Activated CD4-positive, alpha-beta T cell treated with anti-CD3 and anti-CD28 coated beads for 36 hours (primary cell): ENCODE results near the gene SHROOM4. TPM values are rescaled to one million over a fixed set of nuclear protein-coding genes. Genes with fewer than 3 reads are reported as not detected.

ENCODE experiments used
- ATAC-seq: fragments of 200-7000 bp; cut with Tn5 transposase; one replicate; pipeline ENCODE4 v1.10.0; 2021; ENCODE audit warnings: mild to moderate bottlenecking, moderate library complexity
- CTCF ChIA-PET: fragments of 350-600 bp; sonication (Branson Sonifier 250); formaldehyde crosslinking; loops from one replicate; lab custom pipeline; 2021; ENCODE audit warnings: antibody characterized with exemption; lab: Charles Lee
- POLR2A ChIA-PET: fragments of 350-600 bp; sonication (Branson Sonifier 250); formaldehyde crosslinking; loops from one replicate; lab custom pipeline; 2021; ENCODE audit warnings: antibody characterized with exemption, inconsistent platforms; lab: Charles Lee
- DNase-seq: peaks from one replicate; pipeline ENCODE4 v3.0.0-alpha.2; 2020
- H3K27ac Mint-ChIP-seq: one replicate; pipeline ENCODE4 v1.8.0; 2021; ENCODE audit warnings: mixed read lengths
- H3K27me3 Mint-ChIP-seq: one replicate; pipeline ENCODE4 v1.8.0; 2021; ENCODE audit warnings: mixed read lengths
- H3K36me3 Mint-ChIP-seq: one replicate; pipeline ENCODE4 v1.8.0; 2021; ENCODE audit warnings: low read depth, mixed read lengths
- H3K4me1 Mint-ChIP-seq: one replicate; pipeline ENCODE4 v1.8.0; 2021; ENCODE audit warnings: mixed read lengths
- H3K4me3 Mint-ChIP-seq: one replicate; pipeline ENCODE4 v1.8.0; 2021; ENCODE audit warnings: mild to moderate bottlenecking, moderate library complexity, mixed read lengths
- H3K9me3 Mint-ChIP-seq: one replicate; pipeline ENCODE4 v1.8.0; 2021; ENCODE audit warnings: low read depth, mixed read lengths
- intact Hi-C, 2 experiments: fragments of 100-400 bp; cut with DNase I in 1 of 2; cut with micrococcal nuclease in 1 of 2; formaldehyde crosslinking; loops; one replicate each; pipeline versions ENCODE4 v1.14.2 to v1.15.1; 2022 to 2024; cut with DNase I, micrococcal nuclease
- total RNA-seq, 2 experiments: library from RNA; stranded (reverse); gene quantifications; one replicate each; pipeline ENCODE4 v1.2.3, GENCODE V29; 2021

Gene SHROOM4
- total RNA-seq, 2 experiments from 2014 or later = not detected

DNA sequence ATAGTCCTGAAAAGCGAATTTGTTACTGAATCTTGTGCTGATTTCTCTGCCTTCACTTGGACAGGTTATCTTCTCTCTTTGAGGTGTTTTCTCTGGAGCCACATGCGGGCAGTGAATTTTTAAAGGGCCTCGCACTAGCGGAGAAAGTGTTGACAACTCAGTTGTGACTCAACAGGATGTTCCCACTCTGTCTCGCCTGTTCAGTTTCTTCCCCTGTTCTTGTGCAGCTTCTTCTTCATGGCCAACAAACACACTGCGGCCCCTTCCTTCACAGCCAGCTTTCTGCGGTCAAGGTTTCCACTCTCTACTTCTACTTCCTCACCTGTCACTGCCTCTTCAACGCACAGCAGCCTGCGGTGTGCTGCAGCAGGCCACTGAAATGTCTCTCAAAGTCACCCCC is 1.1 kb upstream of the SHROOM4 start:
- no peak overlapping the region for H3K4me3 Mint-ChIP-seq
- no peak overlapping the region for H3K27ac Mint-ChIP-seq
- H3K4me1 Mint-ChIP-seq = peaks cover 7% of the 10 kb centered on the region
- H3K9me3 Mint-ChIP-seq = no peaks in the 10 kb centered on the region
- DNase-seq = no peak
- POLR2A ChIA-PET = no interaction called here
- peaks cover 27% of the 10 kb centered on the region for H3K27me3 Mint-ChIP-seq
- CTCF ChIA-PET = no interaction called here
- H3K36me3 Mint-ChIP-seq = no peaks in the 10 kb centered on the region
- ATAC-seq = no peak
- intact Hi-C loops = no loop called here

DNA sequence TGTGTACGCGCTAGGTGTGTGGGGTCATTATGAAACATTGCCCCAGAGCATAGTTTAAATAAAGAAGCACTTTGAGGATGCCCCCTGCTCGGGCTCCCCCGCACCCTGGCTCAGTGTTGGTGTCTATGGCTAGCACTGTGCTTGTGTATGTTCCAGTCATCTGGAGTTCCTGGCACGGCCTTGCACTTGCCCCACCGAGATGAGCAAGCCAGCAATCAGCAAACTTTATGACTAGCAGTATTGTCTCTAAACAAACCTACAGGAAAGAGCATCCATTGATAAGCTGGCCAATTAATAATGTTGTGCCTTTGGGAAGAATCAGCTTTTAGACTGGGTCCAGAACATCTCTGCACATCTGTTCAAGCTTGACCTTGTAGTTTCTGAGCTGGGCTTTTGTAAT is 707 bp upstream of the SHROOM4 start:
- intact Hi-C loops = no loop called here
- Mint-ChIP-seq H3K27ac (no peak overlapping the region), H3K9me3 (no peaks in the 10 kb centered on the region), H3K4me3 (no peak overlapping the region), H3K36me3 (no peaks in the 10 kb centered on the region), H3K4me1 (peaks cover 7% of the 10 kb centered on the region), H3K27me3 (peaks cover 28% of the 10 kb centered on the region)
- ATAC-seq (no peak), DNase-seq (no peak)
- POLR2A ChIA-PET = no interaction called here
- CTCF ChIA-PET = no interaction called here

DNA sequence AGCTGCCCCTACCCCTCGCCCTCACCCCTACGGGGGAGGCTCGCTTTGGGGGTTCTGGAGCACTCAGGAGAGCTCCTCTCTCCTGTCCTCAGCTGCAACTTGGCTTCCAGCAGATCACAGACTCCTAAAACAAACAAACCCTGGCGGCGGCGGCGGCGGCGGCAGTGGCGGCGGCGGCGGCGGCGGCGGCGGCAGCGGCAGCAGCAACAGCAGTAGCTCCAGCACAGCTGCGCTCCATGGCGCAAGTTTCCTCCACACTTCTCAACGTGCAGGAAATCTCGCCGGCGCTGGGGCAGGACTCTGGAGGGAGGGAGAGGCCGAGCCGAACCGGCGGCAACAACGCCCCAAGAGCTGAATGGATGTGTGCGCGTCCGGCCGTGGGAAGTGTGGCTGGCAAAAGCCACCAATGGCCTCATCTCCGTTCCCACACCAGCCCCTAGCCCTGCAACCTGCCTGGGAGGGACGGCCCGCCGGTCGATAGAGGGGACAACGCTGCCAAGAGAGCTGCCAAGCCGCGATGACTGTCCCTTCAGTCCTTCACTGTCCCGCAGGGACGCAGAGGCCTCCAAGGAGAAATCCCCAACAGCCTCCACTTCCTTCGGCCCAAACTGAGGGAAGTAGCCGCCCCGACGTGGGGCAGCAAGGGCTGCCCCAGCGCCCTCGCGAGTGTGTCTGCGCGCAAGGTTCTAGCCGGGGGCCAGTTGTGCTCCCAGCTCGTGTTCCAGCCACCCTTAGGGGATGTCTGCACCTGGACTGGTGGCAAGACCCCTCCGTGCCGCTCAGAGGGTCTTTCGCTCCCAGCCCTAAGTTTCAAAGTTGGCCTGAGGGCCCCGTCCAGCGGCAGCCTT is 775 bp downstream of the SHROOM4 start:
- ATAC-seq = no peak
- Mint-ChIP-seq H3K27ac (no peak overlapping the region), H3K9me3 (no peaks in the 10 kb centered on the region), H3K4me1 (peaks cover 7% of the 10 kb centered on the region), H3K27me3 (peaks cover 32% of the 10 kb centered on the region), H3K36me3 (no peaks in the 10 kb centered on the region), H3K4me3 (peak overlapping the region; percentile 12)
- intact Hi-C loops = no loop called here
- ChIA-PET CTCF (no interaction called here), POLR2A (no interaction called here)
- DNase-seq = peak; percentile 10

DNA sequence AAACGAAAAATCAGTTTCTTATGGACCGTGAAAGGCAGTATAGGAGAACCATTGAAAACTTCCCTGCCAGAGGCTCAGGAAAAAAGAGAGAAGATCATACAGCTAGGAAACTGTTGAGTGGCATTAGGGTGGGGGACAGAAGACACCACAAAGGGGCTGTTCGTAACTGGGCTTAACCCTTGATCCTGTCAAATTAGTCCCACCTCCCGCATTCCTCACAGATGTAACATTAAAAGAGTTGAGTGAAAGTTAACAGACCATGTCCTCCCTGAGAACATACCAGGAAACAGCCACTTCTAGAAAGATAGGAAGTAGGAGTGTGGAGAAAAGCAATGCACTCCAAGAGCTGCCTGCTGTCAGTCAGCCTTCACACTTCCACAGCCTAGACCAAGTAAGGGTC is 8.7 kb downstream of the SHROOM4 start:
- intact Hi-C loops = no loop called here
- Mint-ChIP-seq H3K27me3 (peaks cover 9% of the 10 kb centered on the region), H3K27ac (no peak overlapping the region), H3K4me3 (no peak overlapping the region), H3K9me3 (no peaks in the 10 kb centered on the region), H3K4me1 (no peaks in the 10 kb centered on the region), H3K36me3 (no peaks in the 10 kb centered on the region)
- ATAC-seq (no peak), DNase-seq (no peak)
- ChIA-PET POLR2A (no interaction called here), CTCF (no interaction called here)

DNA sequence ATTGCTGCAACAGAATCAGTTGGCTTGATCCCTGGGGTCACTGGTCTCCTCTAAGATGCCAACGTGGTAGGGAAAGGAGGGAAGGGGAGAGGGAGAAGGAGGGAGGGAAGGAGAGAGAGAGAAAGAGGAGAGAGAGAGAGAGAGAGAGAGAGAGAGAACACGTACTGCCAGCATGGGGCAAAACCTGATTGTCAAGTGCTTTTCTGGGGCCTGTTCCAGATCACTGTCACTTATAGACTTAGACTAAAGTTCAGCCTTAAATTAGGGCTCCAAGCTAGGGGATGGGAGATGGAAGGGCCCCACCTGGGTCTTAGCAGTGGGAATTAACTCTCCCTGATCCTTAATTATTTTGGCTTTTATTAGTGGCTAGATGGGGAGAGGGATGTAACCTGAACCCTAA is 12.9 kb downstream of the SHROOM4 start:
- Mint-ChIP-seq H3K27ac (no peak overlapping the region), H3K9me3 (no peaks in the 10 kb centered on the region), H3K4me1 (no peaks in the 10 kb centered on the region), H3K4me3 (no peak overlapping the region), H3K36me3 (no peaks in the 10 kb centered on the region), H3K27me3 (no peaks in the 10 kb centered on the region)
- intact Hi-C loops = no loop called here
- no peak for DNase-seq
- no peak for ATAC-seq
- ChIA-PET CTCF (no interaction called here), POLR2A (no interaction called here)

DNA sequence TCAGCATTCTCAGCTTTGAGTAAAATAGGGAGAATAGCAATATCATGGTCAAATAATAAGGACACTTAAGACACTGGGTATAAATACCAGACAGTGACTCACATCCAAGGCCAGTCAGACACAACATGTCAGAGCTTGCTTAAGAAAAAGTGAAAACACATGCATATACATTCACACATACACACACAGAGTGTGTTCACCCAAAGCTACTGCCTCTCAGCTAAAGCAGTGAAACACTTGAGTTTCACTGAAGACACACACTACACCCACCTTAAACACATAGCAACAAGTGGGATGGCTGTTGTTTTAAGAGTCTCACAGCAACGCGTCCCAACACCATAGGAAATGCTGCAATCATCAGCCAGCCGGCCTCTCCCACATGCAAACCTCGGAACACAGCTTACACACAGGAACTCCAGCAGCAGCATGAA is 14.4 kb downstream of the SHROOM4 start:
- CTCF ChIA-PET = interaction anchor here (0.6 kb wide), 1 partner anchor 103 kb away, joined by 3 read pairs; no protein-coding TSS in a partner anchor
- ATAC-seq = no peak
- POLR2A ChIA-PET = no interaction called here
- Mint-ChIP-seq H3K4me3 (no peak overlapping the region), H3K4me1 (no peaks in the 10 kb centered on the region), H3K27ac (no peak overlapping the region), H3K9me3 (no peaks in the 10 kb centered on the region), H3K36me3 (no peaks in the 10 kb centered on the region), H3K27me3 (peaks cover 2% of the 10 kb centered on the region)
- DNase-seq = no peak
- intact Hi-C loops = no loop called here

DNA sequence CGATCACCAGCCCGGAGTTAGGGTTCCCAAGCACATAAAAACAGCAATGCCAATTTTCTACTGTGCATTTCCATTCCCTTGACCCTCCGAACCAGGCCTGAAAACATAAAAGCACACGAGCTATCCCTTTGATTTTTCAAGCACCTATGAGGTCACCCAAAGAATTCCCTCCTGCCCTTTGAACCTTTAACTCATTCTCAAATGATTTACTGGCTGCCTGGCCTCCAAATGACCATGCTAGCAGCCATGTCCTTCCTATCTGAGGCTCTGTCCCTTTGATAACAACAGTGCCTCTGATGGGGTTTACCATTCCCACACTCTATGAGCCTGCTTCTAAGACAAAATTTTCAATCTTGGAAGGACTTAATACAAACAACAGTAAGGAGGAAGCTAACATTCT is 15.2 kb downstream of the SHROOM4 start:
- ChIA-PET CTCF (interaction anchor here (0.6 kb wide), 1 partner anchor 104 kb away, joined by 3 read pairs; no protein-coding TSS in a partner anchor), POLR2A (no interaction called here)
- DNase-seq (no peak), ATAC-seq (no peak)
- no peak overlapping the region for H3K4me3 Mint-ChIP-seq
- no peak overlapping the region for H3K27ac Mint-ChIP-seq
- intact Hi-C loops = no loop called here
- H3K4me1 Mint-ChIP-seq = no peaks in the 10 kb centered on the region
- no peaks in the 10 kb centered on the region for H3K9me3 Mint-ChIP-seq
- peaks cover 2% of the 10 kb centered on the region for H3K27me3 Mint-ChIP-seq
- H3K36me3 Mint-ChIP-seq = no peaks in the 10 kb centered on the region

DNA sequence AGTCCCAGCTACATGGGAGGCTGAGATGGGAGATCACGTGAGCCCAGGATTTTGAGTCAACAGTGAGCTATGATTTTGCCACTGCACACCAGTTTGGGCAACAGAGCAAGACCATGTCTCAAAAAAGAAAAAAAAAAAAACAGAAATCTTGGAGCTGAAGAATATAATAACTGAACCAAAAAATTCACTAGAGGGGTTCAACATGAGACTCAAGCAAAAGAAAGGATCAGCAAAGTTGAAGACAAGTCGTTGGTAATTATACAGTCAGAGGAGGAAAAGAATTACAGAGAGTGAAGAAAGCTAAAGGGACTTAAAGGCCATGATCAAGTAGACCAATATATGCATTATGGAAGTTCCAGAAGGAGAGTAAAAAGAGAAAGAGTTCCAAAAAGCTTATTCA is 26.9 kb downstream of the SHROOM4 start:
- no peaks in the 10 kb centered on the region for H3K4me1 Mint-ChIP-seq
- no peaks in the 10 kb centered on the region for H3K36me3 Mint-ChIP-seq
- no peak overlapping the region for H3K27ac Mint-ChIP-seq
- DNase-seq = no peak
- no peak for ATAC-seq
- peaks cover 4% of the 10 kb centered on the region for H3K27me3 Mint-ChIP-seq
- CTCF ChIA-PET = no interaction called here
- intact Hi-C loops = no loop called here
- H3K9me3 Mint-ChIP-seq = peaks cover 5% of the 10 kb centered on the region
- POLR2A ChIA-PET = no interaction called here
- no peak overlapping the region for H3K4me3 Mint-ChIP-seq

DNA sequence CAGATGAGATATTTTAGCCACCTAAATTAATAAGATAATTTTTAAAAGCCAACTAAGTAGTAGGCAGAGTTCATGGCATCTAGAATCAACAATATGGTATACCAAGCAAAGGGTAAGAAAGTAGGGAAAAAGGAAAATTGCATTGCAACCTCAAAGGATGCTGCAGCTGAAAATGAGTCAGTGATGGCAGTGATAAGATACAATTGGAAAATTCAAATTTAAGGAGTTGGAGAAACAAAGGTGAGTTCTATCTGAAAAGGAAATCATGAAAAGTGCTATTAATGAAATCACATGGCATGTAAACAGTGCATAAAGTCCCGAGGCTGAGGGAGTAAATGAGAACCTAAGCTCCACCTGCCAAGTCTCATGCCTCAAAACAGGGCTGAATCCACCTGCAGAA is 33.9 kb downstream of the SHROOM4 start:
- no peak for ATAC-seq
- no peak overlapping the region for H3K4me3 Mint-ChIP-seq
- CTCF ChIA-PET = no interaction called here
- no peaks in the 10 kb centered on the region for H3K9me3 Mint-ChIP-seq
- H3K27me3 Mint-ChIP-seq = peaks cover 2% of the 10 kb centered on the region
- DNase-seq = no peak
- H3K36me3 Mint-ChIP-seq = no peaks in the 10 kb centered on the region
- H3K4me1 Mint-ChIP-seq = no peaks in the 10 kb centered on the region
- intact Hi-C loops = no loop called here
- no peak overlapping the region for H3K27ac Mint-ChIP-seq
- POLR2A ChIA-PET = no interaction called here

DNA sequence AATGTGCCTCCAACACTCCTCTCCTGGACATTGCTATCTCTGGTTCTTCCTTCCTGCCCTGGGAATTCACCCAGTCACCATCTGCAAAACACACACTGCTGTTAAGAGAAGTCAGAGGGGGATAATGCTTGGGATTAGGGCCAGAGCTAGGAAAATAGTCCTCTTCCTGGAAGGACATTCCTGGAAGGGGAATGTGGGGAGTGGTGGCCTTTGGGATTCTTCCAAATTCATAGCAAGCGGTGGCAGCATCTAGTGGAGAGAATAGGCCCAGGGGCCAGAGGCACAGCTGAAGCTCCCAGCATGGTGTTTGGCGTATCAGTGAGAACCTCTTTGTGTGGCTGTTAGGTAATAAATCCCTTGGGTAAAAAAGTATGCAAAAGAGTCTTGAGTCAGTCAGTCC is 34.3 kb downstream of the SHROOM4 start:
- ATAC-seq (no peak), DNase-seq (no peak)
- ChIA-PET POLR2A (no interaction called here), CTCF (interaction anchor here (0.6 kb wide), 1 partner anchor 98 kb away, joined by 3 read pairs; no protein-coding TSS in a partner anchor)
- no peaks in the 10 kb centered on the region for H3K36me3 Mint-ChIP-seq
- H3K4me3 Mint-ChIP-seq = no peak overlapping the region
- H3K4me1 Mint-ChIP-seq = no peaks in the 10 kb centered on the region
- intact Hi-C loops = no loop called here
- H3K9me3 Mint-ChIP-seq = no peaks in the 10 kb centered on the region
- H3K27ac Mint-ChIP-seq = no peak overlapping the region
- peaks cover 2% of the 10 kb centered on the region for H3K27me3 Mint-ChIP-seq

DNA sequence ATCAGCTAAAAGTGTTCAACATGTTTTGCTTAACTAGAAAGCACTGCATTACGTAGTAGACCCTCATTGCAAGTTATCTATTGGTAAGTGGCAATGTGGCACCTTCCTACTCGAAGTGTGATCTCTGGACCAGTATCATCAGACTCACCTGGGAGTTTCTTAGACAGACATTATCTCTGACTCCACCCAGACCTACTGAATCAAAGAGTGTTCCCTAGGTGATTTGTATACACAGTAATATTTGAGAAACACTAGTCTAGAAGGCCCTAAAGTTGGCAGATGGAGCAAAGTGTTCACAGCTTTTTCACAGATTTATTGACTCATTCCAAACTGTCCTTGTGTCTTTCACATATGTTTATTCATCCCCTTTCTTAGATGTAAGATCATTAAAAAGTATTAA is 35.7 kb downstream of the SHROOM4 start:
- ATAC-seq (no peak), DNase-seq (no peak)
- intact Hi-C loops = no loop called here
- H3K36me3 Mint-ChIP-seq = no peaks in the 10 kb centered on the region
- ChIA-PET POLR2A (no interaction called here), CTCF (interaction anchor here (1.0 kb wide), 1 partner anchor 15 kb away, joined by 4 read pairs; no protein-coding TSS in a partner anchor)
- H3K9me3 Mint-ChIP-seq = no peaks in the 10 kb centered on the region
- H3K4me3 Mint-ChIP-seq = no peak overlapping the region
- peaks cover 2% of the 10 kb centered on the region for H3K27me3 Mint-ChIP-seq
- no peaks in the 10 kb centered on the region for H3K4me1 Mint-ChIP-seq
- H3K27ac Mint-ChIP-seq = no peak overlapping the region

DNA sequence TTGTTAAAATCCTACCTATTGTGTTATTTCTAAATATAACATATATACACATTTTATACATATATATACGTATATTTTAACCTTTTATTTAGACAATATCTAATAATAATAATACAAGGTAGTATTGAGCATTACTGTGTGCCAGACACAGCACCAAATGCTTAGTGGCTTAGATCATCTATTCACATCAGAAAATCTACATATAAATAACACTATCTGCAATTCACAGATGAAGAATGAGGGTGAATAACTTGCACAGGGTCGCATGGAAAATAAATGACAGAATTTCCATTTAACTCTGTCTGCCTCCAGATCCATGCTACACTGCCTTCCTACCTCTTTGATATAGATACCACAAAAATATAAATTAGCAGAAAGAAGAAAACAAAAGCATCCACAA is 37.7 kb downstream of the SHROOM4 start:
- no peaks in the 10 kb centered on the region for H3K9me3 Mint-ChIP-seq
- no peaks in the 10 kb centered on the region for H3K4me1 Mint-ChIP-seq
- ChIA-PET CTCF (no interaction called here), POLR2A (no interaction called here)
- intact Hi-C loops = no loop called here
- peaks cover 2% of the 10 kb centered on the region for H3K27me3 Mint-ChIP-seq
- DNase-seq (no peak), ATAC-seq (no peak)
- H3K27ac Mint-ChIP-seq = no peak overlapping the region
- no peak overlapping the region for H3K4me3 Mint-ChIP-seq
- H3K36me3 Mint-ChIP-seq = no peaks in the 10 kb centered on the region
